ENCODE data around the gene FARP1. TPM values are rescaled to one million over a fixed set of nuclear protein-coding genes. Genes with fewer than 3 reads are reported as not detected.

The FARP1 gene
- total RNA-seq, 1 donor from 2014 or later = 357 TPM

DNA sequence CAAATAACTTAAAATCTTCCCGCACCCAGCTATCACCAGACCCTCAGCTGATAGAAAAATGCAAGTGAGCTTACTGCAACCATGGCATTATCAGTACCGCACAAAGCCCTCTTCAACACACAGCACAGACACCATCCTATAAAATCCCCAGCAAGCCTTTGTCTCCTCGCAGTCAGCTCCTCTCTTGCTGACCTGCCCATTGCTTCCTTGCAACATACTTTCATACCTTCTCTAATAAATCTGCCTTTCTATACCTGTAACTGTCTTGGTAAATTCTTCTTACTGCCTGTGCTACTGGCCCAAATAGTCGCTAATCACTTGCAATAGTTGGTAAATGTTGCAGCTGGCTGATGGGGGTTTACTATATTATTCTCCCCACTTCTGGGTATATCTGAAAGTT lies 43.3 kb upstream of the FARP1 start:
- Mint-ChIP-seq H3K4me3 (ENCODE audit: unreplicated experiment) (no peak overlapping the region), H3K36me3 (ENCODE audit: unreplicated experiment) (no peaks in the 10 kb centered on the region), H3K4me1 (ENCODE audit: unreplicated experiment) (peaks cover 32% of the 10 kb centered on the region), H3K9me3 (ENCODE audit: unreplicated experiment) (no peaks in the 10 kb centered on the region), H3K27me3 (ENCODE audit: unreplicated experiment) (no peaks in the 10 kb centered on the region), H3K27ac (ENCODE audit: unreplicated experiment) (no peak overlapping the region)
- TF ChIP-seq, protein P1, sequence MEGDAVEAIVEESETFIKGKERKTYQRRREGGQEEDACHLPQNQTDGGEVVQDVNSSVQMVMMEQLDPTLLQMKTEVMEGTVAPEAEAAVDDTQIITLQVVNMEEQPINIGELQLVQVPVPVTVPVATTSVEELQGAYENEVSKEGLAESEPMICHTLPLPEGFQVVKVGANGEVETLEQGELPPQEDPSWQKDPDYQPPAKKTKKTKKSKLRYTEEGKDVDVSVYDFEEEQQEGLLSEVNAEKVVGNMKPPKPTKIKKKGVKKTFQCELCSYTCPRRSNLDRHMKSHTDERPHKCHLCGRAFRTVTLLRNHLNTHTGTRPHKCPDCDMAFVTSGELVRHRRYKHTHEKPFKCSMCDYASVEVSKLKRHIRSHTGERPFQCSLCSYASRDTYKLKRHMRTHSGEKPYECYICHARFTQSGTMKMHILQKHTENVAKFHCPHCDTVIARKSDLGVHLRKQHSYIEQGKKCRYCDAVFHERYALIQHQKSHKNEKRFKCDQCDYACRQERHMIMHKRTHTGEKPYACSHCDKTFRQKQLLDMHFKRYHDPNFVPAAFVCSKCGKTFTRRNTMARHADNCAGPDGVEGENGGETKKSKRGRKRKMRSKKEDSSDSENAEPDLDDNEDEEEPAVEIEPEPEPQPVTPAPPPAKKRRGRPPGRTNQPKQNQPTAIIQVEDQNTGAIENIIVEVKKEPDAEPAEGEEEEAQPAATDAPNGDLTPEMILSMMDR (IDR thresholded peaks at IDR 0.05) = no peak
- no peak for DNase-seq (ENCODE audit: extremely low spot score, unreplicated experiment)

GRCh38 chr13:98100481-98100880 lies 42.4 kb upstream of the FARP1 start:
- H3K27me3 Mint-ChIP-seq (ENCODE audit: unreplicated experiment) = no peaks in the 10 kb centered on the region
- TF ChIP-seq, protein P1 (IDR thresholded peaks at IDR 0.05) = no peak
- H3K27ac Mint-ChIP-seq (ENCODE audit: unreplicated experiment) = no peak overlapping the region
- DNase-seq (ENCODE audit: extremely low spot score, unreplicated experiment) = no peak
- H3K4me3 Mint-ChIP-seq (ENCODE audit: unreplicated experiment) = no peak overlapping the region
- H3K4me1 Mint-ChIP-seq (ENCODE audit: unreplicated experiment) = peaks cover 32% of the 10 kb centered on the region
- H3K9me3 Mint-ChIP-seq (ENCODE audit: unreplicated experiment) = no peaks in the 10 kb centered on the region
- H3K36me3 Mint-ChIP-seq (ENCODE audit: unreplicated experiment) = no peaks in the 10 kb centered on the region

- TF ChIP-seq, protein P1 (IDR thresholded peaks at IDR 0.05) = no peak
- Mint-ChIP-seq H3K4me1 (ENCODE audit: unreplicated experiment) (peaks cover 15% of the 10 kb centered on the region), H3K27me3 (ENCODE audit: unreplicated experiment) (no peaks in the 10 kb centered on the region), H3K4me3 (ENCODE audit: unreplicated experiment) (no peak overlapping the region), H3K36me3 (ENCODE audit: unreplicated experiment) (no peaks in the 10 kb centered on the region), H3K27ac (ENCODE audit: unreplicated experiment) (no peak overlapping the region), H3K9me3 (ENCODE audit: unreplicated experiment) (peaks cover 5% of the 10 kb centered on the region)
- DNase-seq (ENCODE audit: extremely low spot score, unreplicated experiment) = no peak
These were observed 39.4 kb upstream of the FARP1 start for GRCh38 chr13:98103531-98103930.

DNA sequence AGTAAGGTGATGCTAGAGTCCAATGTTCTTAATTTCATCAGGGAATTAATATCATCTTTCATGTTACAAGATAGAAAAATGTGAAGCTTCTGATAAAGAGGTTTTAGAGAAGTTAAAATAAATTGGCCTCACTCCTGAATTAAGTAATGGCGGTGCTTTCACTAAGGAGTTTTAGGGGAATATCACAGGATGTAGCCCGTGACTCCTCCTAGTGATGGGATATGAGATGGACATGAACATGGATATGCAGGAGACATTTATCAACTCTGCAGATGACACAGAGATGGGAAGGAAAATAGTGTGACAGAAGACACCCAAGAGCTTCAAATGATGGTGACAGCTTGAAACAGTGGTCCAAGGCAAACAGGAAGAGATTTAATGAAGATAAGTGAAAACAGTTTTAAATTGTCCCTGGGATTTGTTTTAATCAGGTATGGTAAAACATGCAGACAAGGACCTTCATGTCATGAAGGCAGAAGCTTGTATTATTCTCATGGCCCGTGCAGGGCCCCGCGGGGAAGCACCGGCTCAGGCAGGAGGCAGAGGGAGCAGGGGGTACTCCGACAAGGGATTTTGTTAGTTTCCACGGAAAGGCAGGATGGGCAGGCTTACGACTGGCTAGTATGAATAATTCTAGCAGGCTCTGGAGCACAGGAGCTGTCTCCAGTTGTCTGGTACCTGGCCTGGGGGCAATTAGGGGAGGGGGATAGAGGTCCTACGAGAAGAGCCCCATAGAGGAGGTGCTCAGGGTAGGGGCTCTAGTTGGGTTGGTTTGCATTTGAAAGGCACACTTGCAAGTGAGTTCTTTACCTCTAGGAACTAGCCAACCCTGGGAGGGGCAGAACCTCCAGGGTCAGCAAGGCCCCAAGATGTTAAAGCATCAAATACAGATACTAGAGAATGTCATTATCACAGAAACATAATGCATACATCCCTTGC lies 38.7 kb upstream of the FARP1 start:
- Mint-ChIP-seq H3K27me3 (ENCODE audit: unreplicated experiment) (no peaks in the 10 kb centered on the region), H3K4me1 (ENCODE audit: unreplicated experiment) (peaks cover 14% of the 10 kb centered on the region), H3K9me3 (ENCODE audit: unreplicated experiment) (peaks cover 5% of the 10 kb centered on the region), H3K4me3 (ENCODE audit: unreplicated experiment) (no peak overlapping the region), H3K27ac (ENCODE audit: unreplicated experiment) (no peak overlapping the region), H3K36me3 (ENCODE audit: unreplicated experiment) (no peaks in the 10 kb centered on the region)
- no peak for DNase-seq (ENCODE audit: extremely low spot score, unreplicated experiment)
- TF ChIP-seq, protein P1 (IDR thresholded peaks at IDR 0.05) = peak; percentile 38

DNA sequence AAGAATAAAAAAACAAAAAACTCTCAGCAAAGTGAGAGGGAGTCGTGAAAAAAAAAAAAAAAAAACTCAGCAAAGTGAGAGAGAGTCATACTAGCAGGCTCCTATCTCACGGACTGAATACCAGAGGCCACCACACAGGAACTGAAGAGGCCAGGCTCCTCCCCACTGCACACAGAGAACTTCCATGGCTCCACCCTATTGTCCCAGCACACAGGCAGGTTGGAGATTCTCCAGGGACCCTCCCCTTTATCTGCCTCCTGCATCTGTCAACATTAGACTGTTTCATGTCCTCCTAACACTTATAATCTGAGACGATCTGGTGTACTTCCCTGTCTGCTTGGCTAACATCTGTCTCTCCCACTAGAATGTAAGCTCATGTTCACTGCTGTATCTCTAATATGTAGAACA lies 37.0 kb upstream of the FARP1 start:
- no peak for DNase-seq (ENCODE audit: extremely low spot score, unreplicated experiment)
- peaks cover 20% of the 10 kb centered on the region for H3K4me1 Mint-ChIP-seq (ENCODE audit: unreplicated experiment)

More for the DNA sequence above, 37.0 kb upstream of the FARP1 start:
- H3K27ac Mint-ChIP-seq (ENCODE audit: unreplicated experiment) = no peak overlapping the region
- H3K4me3 Mint-ChIP-seq (ENCODE audit: unreplicated experiment) = no peak overlapping the region
- peaks cover 5% of the 10 kb centered on the region for H3K9me3 Mint-ChIP-seq (ENCODE audit: unreplicated experiment)
- peaks cover 2% of the 10 kb centered on the region for H3K27me3 Mint-ChIP-seq (ENCODE audit: unreplicated experiment)
- H3K36me3 Mint-ChIP-seq (ENCODE audit: unreplicated experiment) = no peaks in the 10 kb centered on the region
- TF ChIP-seq, protein P1 (IDR thresholded peaks at IDR 0.05) = no peak
